ENCODE data around the gene PKP4.
"Not testable (repeated sequence)": the region's sequence is repeated elsewhere in the genome, so short reads cannot be mapped to it uniquely, and the experiment has no call there.

- TF ChIP-seq CTCF, POLR2A, EP300 (IDR thresholded peaks at IDR 0.05): not testable (repeated sequence)
Observed at GRCh38 chr2:158472829-158473228, 16.1 kb downstream of the PKP4 start.

Measured in ovary (tissue), 3 donors.